HepG2 (cell line): ENCODE measurements around the gene CHRM5.

Experiments used
- ATF3 ChIP-seq: sonication (generic); formaldehyde crosslinking; IDR thresholded peaks from 2 replicates; pipeline ENCODE4 v1.4.0; 2020; ENCODE audit warnings: missing genetic modification reagents
- EZH2 ChIP-seq: conservative IDR thresholded peaks from 2 replicates; pipeline ENCODE4 v1.6.1; 2012; ENCODE audit warnings: mild to moderate bottlenecking, low read depth, low read length, moderate library complexity
- FOSL2 ChIP-seq: sonication (generic); formaldehyde crosslinking; IDR thresholded peaks from 2 replicates; pipeline ENCODE4 v1.4.0; 2020; ENCODE audit warnings: missing genetic modification reagents
- KLF6 ChIP-seq: IDR thresholded peaks from 2 replicates; pipeline ENCODE4 v1.8.0; 2016; ENCODE audit warnings: missing biosample characterization, missing genetic modification reagents
- SOX5 ChIP-seq: IDR thresholded peaks from 2 replicates; pipeline ENCODE4 v1.6.1; 2016; ENCODE audit warnings: borderline replicate concordance
- TCF12 ChIP-seq, 2 experiments: fragments of 450-650 bp in 1 of 2; sonication (generic) in 1 of 2; formaldehyde crosslinking in 1 of 2; IDR thresholded peaks; 2 replicates each; pipeline versions ENCODE4 v1.6.1 to v1.8.0; 2017 to 2022; ENCODE audit warnings: antibody characterized with exemption in 1 of 2, mild to moderate bottlenecking in 1 of 2, missing genetic modification reagents in 1 of 2, moderate library complexity in 1 of 2
- ZFP36 ChIP-seq: fragments of 150-350 bp; IDR thresholded peaks from 2 replicates; pipeline ENCODE4 v1.6.1; 2018; ENCODE audit warnings: borderline replicate concordance, low read length, low read depth; ENCODE audit not compliant: partially characterized antibody

GRCh38 chr15:34106423-34106822 lies 138.1 kb downstream of the CHRM5 start:
- TF ChIP-seq SOX5 (CRISPR knock-in tag) (no peak), EZH2 (no peak), KLF6 (CRISPR knock-in tag) (no peak), TCF12 (IDR thresholded peaks at IDR 0.05) (no peak), TCF12 (CRISPR knock-in tag; IDR thresholded peaks at IDR 0.05) (no peak), ATF3 (CRISPR knock-in tag) (no peak), ZFP36 (no peak), FOSL2 (no peak)
